Upper lobe of left lung (tissue), 6 donors: Measurements from ENCODE around the gene ROR2. TPM values are rescaled to one million over a fixed set of nuclear protein-coding genes. Genes with fewer than 3 reads are reported as not detected.

Source experiments
- ATAC-seq, 2 donors: fragments of 200-7000 bp; cut with Tn5 transposase; one replicate each; pipeline ENCODE4 v1.9.1; 2022; ENCODE audit warnings: mild to moderate bottlenecking in 2 of 2, moderate library complexity in 2 of 2; ENCODE audit not compliant: low FRiP score in 2 of 2
- DNase-seq, 2 donors: peaks; one replicate each; pipeline ENCODE4 v3.0.0-alpha.2; 2019 to 2020
- H3K27ac ChIP-seq, 4 donors: fragments of 200-600 bp; sonication (generic); one replicate each; pipeline ENCODE4 v1.5.1; 2016 to 2019
- H3K27me3 ChIP-seq, 4 donors: fragments of 200-600 bp; sonication (generic); one replicate each; pipeline ENCODE4 v1.5.1; 2017 to 2019
- H3K36me3 ChIP-seq, 4 donors: fragments of 200-600 bp; sonication (generic); one replicate each; pipeline ENCODE4 v1.5.1; 2016 to 2019
- H3K4me1 ChIP-seq, 4 donors: fragments of 200-600 bp; sonication (generic); one replicate each; pipeline ENCODE4 v1.5.1; 2018 to 2019
- H3K4me3 ChIP-seq, 4 donors: fragments of 200-600 bp; sonication (generic); one replicate each; pipeline ENCODE4 v1.5.1; 2017 to 2019; ENCODE audit warnings: mild to moderate bottlenecking in 2 of 4, moderate library complexity in 1 of 4
- H3K9me3 ChIP-seq, 4 donors: fragments of 200-600 bp; sonication (generic); one replicate each; pipeline ENCODE4 v1.5.1; 2018 to 2019
- EP300 ChIP-seq, 4 donors: sonication (generic); formaldehyde crosslinking; IDR thresholded peaks; one replicate each; pipeline ENCODE4 v1.5.1; 2017; ENCODE audit warnings: antibody characterized with exemption in 4 of 4, control low read depth in 2 of 4
- POLR2A ChIP-seq, 4 donors: fragments of 450-650 bp; IDR thresholded peaks; one replicate each; pipeline ENCODE4 v1.5.1; 2016 to 2017; ENCODE audit warnings: antibody characterized with exemption in 4 of 4, mild to moderate bottlenecking in 2 of 4
- POLR2AphosphoS5 ChIP-seq, 2 donors: sonication (generic); formaldehyde crosslinking; IDR thresholded peaks; one replicate each; pipeline ENCODE4 v1.5.1; 2017; ENCODE audit warnings: antibody characterized with exemption in 2 of 2
- WGBS, 2 donors: methylation state at CpG; one replicate each; pipeline ENCODE4 v1.1.5; 2017 to 2018; 5-methylcytosine and 5-hydroxymethylcytosine counted together
- total RNA-seq, 6 donors: library from RNA; depleted of rRNA in 4 of 6; stranded (reverse); fragments of >200 nt in 4 of 6; gene quantifications; one replicate each; pipeline versions ENCODE4 v1.1.0 to v1.2.1, GENCODE V29; 2016 to 2021
- TF ChIP-seq, protein P1 (sequence below), 6 experiments: fragments of 450-650 bp in 4 of 6; fragments of 200-600 bp in 2 of 6; sonication (generic) in 2 of 6; IDR thresholded peaks; one replicate each; pipeline ENCODE4 v1.5.1; 2016 to 2019; ENCODE audit warnings: antibody characterized with exemption in 6 of 6
- donor health status: DM: no; HTN: no; CAD: no; lungs with moderate emphysema.
- donor health status: DM: no; HTN: yes; CAD: no; lungs with severe emphysema.

Gene ROR2
- total RNA-seq, 6 donors from 2014 or later: 2.7 to 8.1 (median 3.4) TPM

DNA sequence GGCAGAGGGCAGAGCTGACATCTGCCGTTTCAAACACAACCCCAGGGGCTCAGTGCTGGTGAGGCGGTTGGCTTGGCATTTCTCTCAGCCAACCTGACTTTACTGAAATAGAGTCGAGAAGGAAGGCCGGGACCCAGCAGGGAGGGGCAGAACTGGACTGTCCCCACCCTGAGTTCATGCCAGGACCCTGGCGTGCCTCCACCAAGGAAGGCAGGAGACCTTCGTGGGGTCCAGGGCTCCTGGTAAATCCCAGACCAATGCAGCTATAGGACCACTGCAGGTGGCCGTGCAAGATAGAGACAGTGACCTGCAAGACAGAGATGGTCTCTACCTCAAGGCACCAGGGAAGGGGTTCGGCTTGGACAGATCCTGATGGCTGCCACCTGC, 132.9 kb downstream of the ROR2 start:
- no peak for ATAC-seq
- Histone ChIP-seq H3K4me3 (peak overlapping the region in 1 of 4 donors; percentile 10), H3K9me3 (no peaks in the 10 kb centered on the region), H3K27ac (peak overlapping the region in 3 of 4 donors; percentile 40 to 74 (median 59)), H3K4me1 (peaks cover 0 to 10% (median 3%) of the 10 kb centered on the region in 4 donors), H3K36me3 (no peaks in the 10 kb centered on the region), H3K27me3 (no peaks in the 10 kb centered on the region)
- WGBS, 2 donors: 77% methylated on average over 7 of the region's 8 CpGs; no CpG with 5 or more reads in 1 of the 2 donors
- DNase-seq: no peak
- TF ChIP-seq, protein P1, sequence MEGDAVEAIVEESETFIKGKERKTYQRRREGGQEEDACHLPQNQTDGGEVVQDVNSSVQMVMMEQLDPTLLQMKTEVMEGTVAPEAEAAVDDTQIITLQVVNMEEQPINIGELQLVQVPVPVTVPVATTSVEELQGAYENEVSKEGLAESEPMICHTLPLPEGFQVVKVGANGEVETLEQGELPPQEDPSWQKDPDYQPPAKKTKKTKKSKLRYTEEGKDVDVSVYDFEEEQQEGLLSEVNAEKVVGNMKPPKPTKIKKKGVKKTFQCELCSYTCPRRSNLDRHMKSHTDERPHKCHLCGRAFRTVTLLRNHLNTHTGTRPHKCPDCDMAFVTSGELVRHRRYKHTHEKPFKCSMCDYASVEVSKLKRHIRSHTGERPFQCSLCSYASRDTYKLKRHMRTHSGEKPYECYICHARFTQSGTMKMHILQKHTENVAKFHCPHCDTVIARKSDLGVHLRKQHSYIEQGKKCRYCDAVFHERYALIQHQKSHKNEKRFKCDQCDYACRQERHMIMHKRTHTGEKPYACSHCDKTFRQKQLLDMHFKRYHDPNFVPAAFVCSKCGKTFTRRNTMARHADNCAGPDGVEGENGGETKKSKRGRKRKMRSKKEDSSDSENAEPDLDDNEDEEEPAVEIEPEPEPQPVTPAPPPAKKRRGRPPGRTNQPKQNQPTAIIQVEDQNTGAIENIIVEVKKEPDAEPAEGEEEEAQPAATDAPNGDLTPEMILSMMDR (IDR thresholded peaks at IDR 0.05): no peak
- TF ChIP-seq POLR2AphosphoS5 (IDR thresholded peaks at IDR 0.05) (no peak), EP300 (IDR thresholded peaks at IDR 0.05) (no peak), POLR2A (IDR thresholded peaks at IDR 0.05) (no peak)

DNA sequence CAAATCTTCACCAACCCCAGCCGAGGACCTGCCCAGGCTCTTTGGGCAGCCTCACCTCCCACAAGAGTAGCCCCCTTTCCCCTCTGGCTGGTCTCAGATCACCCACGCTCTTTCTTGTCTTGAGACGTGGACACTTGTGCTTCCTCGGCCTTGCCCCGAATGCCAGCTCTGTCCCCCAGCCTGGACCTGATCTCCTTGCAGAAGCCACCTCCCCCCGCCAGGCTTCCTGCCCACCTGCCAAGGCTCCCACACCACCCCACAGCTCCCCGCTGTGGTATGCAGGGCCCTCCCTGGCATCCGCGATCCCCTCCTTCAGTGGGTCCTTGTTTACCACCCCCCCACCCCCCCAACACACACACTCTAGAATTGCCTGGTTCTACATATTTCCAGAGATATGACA, 133.7 kb downstream of the ROR2 start:
- no peak for DNase-seq
- H3K27ac ChIP-seq: peak overlapping the region in 2 of 4 donors; percentile 3 to 30
- H3K27me3 ChIP-seq: no peaks in the 10 kb centered on the region
- no peak for TF ChIP-seq POLR2A (IDR thresholded peaks at IDR 0.05)
- TF ChIP-seq, protein P1 (IDR thresholded peaks at IDR 0.05): no peak
- no peak for TF ChIP-seq POLR2AphosphoS5 (IDR thresholded peaks at IDR 0.05)
- TF ChIP-seq EP300 (IDR thresholded peaks at IDR 0.05): no peak
- no peaks in the 10 kb centered on the region for H3K36me3 ChIP-seq
- WGBS, 2 donors: 91 to 94% methylated on average over 9 of the region's 9 CpGs
- no peak overlapping the region for H3K4me3 ChIP-seq
- H3K9me3 ChIP-seq: no peaks in the 10 kb centered on the region
- ATAC-seq: no peak
- peaks cover 0 to 10% (median 3%) of the 10 kb centered on the region in 4 donors for H3K4me1 ChIP-seq

DNA sequence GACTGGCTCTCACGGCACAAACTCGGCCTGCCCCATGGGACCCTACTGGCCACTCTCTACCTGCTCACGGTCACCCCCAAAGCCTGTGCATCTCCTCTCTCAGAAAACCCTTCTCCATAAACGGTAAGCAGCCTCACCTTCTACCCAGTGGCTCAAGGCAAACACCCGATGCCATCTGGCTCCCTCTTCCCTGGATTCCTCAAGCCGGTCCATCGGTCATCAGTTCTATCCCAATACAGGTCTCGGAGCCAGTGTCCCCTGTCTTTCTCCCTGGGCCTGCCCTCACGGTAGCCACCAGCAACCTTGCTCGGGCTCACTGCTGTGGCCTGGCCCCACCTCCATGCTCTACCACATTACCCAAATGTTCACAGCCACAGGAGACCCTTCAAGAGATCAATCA, 134.1 kb downstream of the ROR2 start:
- DNase-seq (no peak), ATAC-seq (no peak)
- Histone ChIP-seq H3K27me3 (no peaks in the 10 kb centered on the region), H3K4me1 (peaks cover 0 to 10% (median 3%) of the 10 kb centered on the region in 4 donors), H3K9me3 (no peaks in the 10 kb centered on the region), H3K36me3 (no peaks in the 10 kb centered on the region), H3K27ac (no peak overlapping the region), H3K4me3 (no peak overlapping the region)
- TF ChIP-seq, protein P1 (IDR thresholded peaks at IDR 0.05): no peak
- TF ChIP-seq EP300 (IDR thresholded peaks at IDR 0.05): no peak
- no peak for TF ChIP-seq POLR2A (IDR thresholded peaks at IDR 0.05)
- TF ChIP-seq POLR2AphosphoS5 (IDR thresholded peaks at IDR 0.05): no peak
- WGBS, 2 donors: 95 to 96% methylated on average over 8 to 10 of the region's 10 CpGs

DNA sequence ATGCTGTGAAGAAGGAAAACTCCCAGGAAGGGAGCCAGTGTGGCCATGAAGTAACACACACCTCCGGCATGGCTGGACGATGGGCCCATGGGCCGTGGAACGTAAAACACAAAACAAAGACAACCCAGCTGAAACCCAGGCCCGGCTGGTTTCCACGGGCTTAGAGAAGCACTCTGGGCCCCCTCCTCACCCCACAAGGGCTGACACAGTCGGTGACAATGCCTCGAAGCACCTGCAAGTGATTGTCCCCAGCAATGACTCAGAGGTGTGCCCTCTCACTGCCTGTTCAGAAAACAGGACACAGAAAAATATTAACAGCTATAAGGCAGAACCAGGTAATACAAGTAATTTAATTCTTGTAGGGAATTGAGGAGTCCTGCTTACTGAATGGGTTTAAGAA, 135.3 kb downstream of the ROR2 start:
- Histone ChIP-seq H3K27me3 (no peaks in the 10 kb centered on the region), H3K4me1 (peaks cover 0 to 10% (median 3%) of the 10 kb centered on the region in 4 donors), H3K4me3 (no peak overlapping the region), H3K36me3 (no peaks in the 10 kb centered on the region), H3K9me3 (no peaks in the 10 kb centered on the region), H3K27ac (no peak overlapping the region)
- ATAC-seq: no peak
- TF ChIP-seq POLR2AphosphoS5 (IDR thresholded peaks at IDR 0.05) (no peak), EP300 (IDR thresholded peaks at IDR 0.05) (no peak), POLR2A (IDR thresholded peaks at IDR 0.05) (no peak)
- TF ChIP-seq, protein P1 (IDR thresholded peaks at IDR 0.05): no peak
- 77 to 79% methylated on average over 8 of the region's 8 CpGs for WGBS, 2 donors
- no peak for DNase-seq

DNA sequence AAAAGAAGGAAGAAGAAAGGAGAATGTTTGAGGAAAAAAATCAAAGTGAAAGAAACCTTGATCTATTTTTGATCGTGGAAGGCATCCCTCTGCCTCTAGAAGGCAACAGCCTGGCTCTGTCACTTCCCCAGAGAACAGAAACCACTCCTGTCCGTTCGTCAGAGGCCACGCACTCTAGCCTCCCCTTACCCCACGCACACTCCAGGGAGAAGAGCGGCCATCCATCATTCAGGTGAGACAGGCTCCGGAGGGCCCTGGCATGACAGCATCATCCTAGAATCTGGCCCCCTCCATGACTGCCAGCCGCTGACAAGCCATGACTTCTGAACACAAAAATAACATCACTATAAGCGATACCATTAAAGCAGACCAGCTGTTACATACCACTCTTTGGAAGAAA, 135.8 kb downstream of the ROR2 start:
- Histone ChIP-seq H3K36me3 (no peaks in the 10 kb centered on the region), H3K9me3 (no peaks in the 10 kb centered on the region), H3K27ac (no peak overlapping the region), H3K4me3 (no peak overlapping the region), H3K4me1 (peaks cover 0 to 10% (median 3%) of the 10 kb centered on the region in 4 donors), H3K27me3 (no peaks in the 10 kb centered on the region)
- no peak for ATAC-seq
- 71 to 76% methylated on average over 9 of the region's 9 CpGs for WGBS, 2 donors
- DNase-seq: no peak
- TF ChIP-seq POLR2A (IDR thresholded peaks at IDR 0.05) (no peak), POLR2AphosphoS5 (IDR thresholded peaks at IDR 0.05) (no peak), EP300 (IDR thresholded peaks at IDR 0.05) (no peak)
- TF ChIP-seq, protein P1 (IDR thresholded peaks at IDR 0.05): no peak
